Measurements from ENCODE around the gene SUFU.

DNA sequence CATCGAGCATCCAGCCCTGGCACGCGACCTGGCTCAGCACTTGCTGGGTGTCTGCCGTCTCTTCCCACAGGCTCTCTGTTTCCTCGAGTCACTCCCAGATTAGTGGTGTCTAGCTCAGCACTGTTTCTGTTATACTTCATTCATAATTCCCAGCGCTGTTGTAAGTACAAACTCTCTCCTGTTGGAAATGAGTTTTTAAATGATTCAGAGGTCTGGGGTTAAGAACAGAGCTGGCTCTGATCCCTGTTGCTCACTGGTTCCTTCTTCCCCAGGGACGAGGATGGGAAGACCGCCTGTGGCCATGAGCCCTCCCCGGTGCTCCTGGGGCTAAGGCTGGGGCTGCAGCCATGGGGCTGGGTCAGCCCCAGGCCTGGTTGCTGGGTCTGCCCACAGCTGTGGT is 35.1 kb upstream of the SUFU start:
- TF ChIP-seq CTCF (conservative IDR thresholded peaks at IDR 0.05; ENCODE audit: low read depth, low read length) (no peak), EZH2 (IDR thresholded peaks at IDR 0.05; ENCODE audit: low read length, unreplicated experiment) (no peak)
